Umbilical cord (tissue), 2 donors: ENCODE measurements around the gene ICE1. TPM values are rescaled to one million over a fixed set of nuclear protein-coding genes. Genes with fewer than 3 reads are reported as not detected.
A peak's percentile ranks its signal among the peaks of the same experiment; 100 is the strongest.
"Not testable (repeated sequence)": the region's sequence is repeated elsewhere in the genome, so short reads cannot be mapped to it uniquely, and the experiment has no call there.

ENCODE experiments used
- DNase-seq: peaks from one replicate; pipeline ENCODE4 v3.0.0-alpha.2; 2015; ENCODE audit warnings: low spot score
- total RNA-seq: library from RNA; depleted of rRNA; stranded (reverse); fragments of >200 nt; gene quantifications from one replicate; pipeline ENCODE4 v1.2.3, GENCODE V29; 2014; ENCODE audit warnings: low replicate concordance; ENCODE audit not compliant: insufficient read depth

ICE1 gene
- total RNA-seq = 39.7 TPM

GRCh38 chr5:5421961-5422818 is at the start of gene ICE1:
ICE1 (plus strand) TSS chr5:5422677; CDS start chr5:5422916, 239 bp downstream.
- peak; percentile 98 for DNase-seq

GRCh38 chr5:5372930-5373329 is 49.5 kb upstream of the ICE1 start:
- no peak for DNase-seq

GRCh38 chr5:5373351-5373989 is 49.0 kb upstream of the ICE1 start:
- DNase-seq = no peak

- no peak for DNase-seq
These were observed 48.3 kb upstream of the ICE1 start for GRCh38 chr5:5374009-5374715.

- no peak for DNase-seq
These were observed 44.7 kb upstream of the ICE1 start for GRCh38 chr5:5377780-5378179.

- no peak for DNase-seq
These were observed 43.9 kb upstream of the ICE1 start for GRCh38 chr5:5378531-5378930.

- DNase-seq = no peak
These were observed 42.2 kb upstream of the ICE1 start for GRCh38 chr5:5380298-5380697.

- no peak for DNase-seq
These were observed 41.1 kb upstream of the ICE1 start for GRCh38 chr5:5381310-5381913.

GRCh38 chr5:5383461-5383860 is 39.0 kb upstream of the ICE1 start:
- no peak for DNase-seq

- no peak for DNase-seq
These were observed 37.7 kb upstream of the ICE1 start for GRCh38 chr5:5384660-5385330.

- DNase-seq = no peak
These were observed 37.2 kb upstream of the ICE1 start for GRCh38 chr5:5385331-5385662.

GRCh38 chr5:5386329-5386728 is 36.1 kb upstream of the ICE1 start:
- no peak for DNase-seq

GRCh38 chr5:5387192-5387591 is 35.3 kb upstream of the ICE1 start:
- no peak for DNase-seq

GRCh38 chr5:5387777-5388176 is 34.7 kb upstream of the ICE1 start:
- DNase-seq = peak; percentile 72

GRCh38 chr5:5390121-5390869 is 32.2 kb upstream of the ICE1 start:
- DNase-seq = not testable (repeated sequence)

GRCh38 chr5:5392504-5392903 is 30.0 kb upstream of the ICE1 start:
- DNase-seq = not testable (repeated sequence)

GRCh38 chr5:5394384-5394986 is 28.0 kb upstream of the ICE1 start:
- DNase-seq = peak; percentile 44

GRCh38 chr5:5395093-5395492 is 27.4 kb upstream of the ICE1 start:
- not testable (repeated sequence) for DNase-seq

GRCh38 chr5:5398071-5398470 is 24.4 kb upstream of the ICE1 start:
- DNase-seq = no peak

- no peak for DNase-seq
These were observed 21.4 kb upstream of the ICE1 start for GRCh38 chr5:5401095-5401494.
